ENCODE results near the gene TMEM131L.

DNA sequence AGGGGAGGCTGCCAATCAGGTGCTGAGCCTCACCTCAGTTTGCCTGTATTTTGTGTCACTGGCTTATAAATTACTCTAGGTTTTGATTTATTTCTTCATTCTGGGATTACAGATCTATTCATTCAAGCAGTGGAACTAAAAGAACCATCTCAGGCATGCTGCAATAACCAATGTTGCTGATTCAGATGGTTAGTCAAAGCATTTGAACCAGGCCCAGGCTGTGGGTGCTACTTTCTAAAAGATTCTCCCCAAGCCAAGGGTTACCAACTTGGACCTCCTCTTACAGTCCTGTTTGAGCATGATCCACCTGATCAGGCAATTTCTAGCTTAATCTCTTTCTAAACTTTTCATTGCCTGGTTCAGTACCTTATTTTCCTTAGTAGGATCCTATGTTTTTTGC lies 67.2 kb downstream of the TMEM131L start:
- TF ChIP-seq EZH2 (IDR thresholded peaks at IDR 0.05) (no peak), CTCF (IDR thresholded peaks at IDR 0.05 in 2 of 3, conservative IDR thresholded peaks at IDR 0.05 in 1 of 3; ENCODE audit: borderline replicate concordance in 1 of 3, insufficient read depth in 1 of 3, low read depth in 2 of 3, low read length in 2 of 3) (no peak), CEBPB (IDR thresholded peaks at IDR 0.05; ENCODE audit: low read depth) (no peak), SP1 (IDR thresholded peaks at IDR 0.05; ENCODE audit: low read depth) (no peak), POLR2AphosphoS5 (IDR thresholded peaks at IDR 0.05; ENCODE audit: low read depth, low read length) (no peak)
